Gastroesophageal sphincter (tissue), 4 donors: Measurements from ENCODE around the gene OPCML. TPM values are rescaled to one million over a fixed set of nuclear protein-coding genes. Genes with fewer than 3 reads are reported as not detected.

Experiments used
- ATAC-seq: fragments of 150-250 bp; one replicate; pipeline ENCODE4 v1.9.1; 2016; ENCODE audit warnings: mild to moderate bottlenecking, moderate library complexity
- H3K27ac ChIP-seq, 4 donors: fragments of 200-600 bp; sonication (generic) in 3 of 4; 1 replicate in 3 of 4; 2 replicates in 1 of 4; pipeline ENCODE4 v1.5.1; 2016 to 2019
- H3K27me3 ChIP-seq: fragments of 200-600 bp; sonication (generic); one replicate; pipeline ENCODE4 v1.5.1; 2019
- H3K36me3 ChIP-seq, 2 donors: fragments of 200-600 bp; sonication (generic); one replicate each; pipeline ENCODE4 v1.5.1; 2019; ENCODE audit warnings: control low read depth in 1 of 2
- H3K4me1 ChIP-seq, 3 donors: fragments of 200-600 bp; sonication (generic); 1 replicate in 2 of 3; 2 replicates in 1 of 3; pipeline ENCODE4 v1.5.1; 2016 to 2019; ENCODE audit warnings: control low read depth in 2 of 3
- H3K4me3 ChIP-seq, 2 donors: fragments of 200-600 bp; sonication (generic); one replicate each; pipeline ENCODE4 v1.5.1; 2019; ENCODE audit warnings: mild to moderate bottlenecking in 1 of 2, moderate library complexity in 1 of 2
- H3K9me3 ChIP-seq, 3 donors: fragments of 200-600 bp; sonication (generic); one replicate each; pipeline ENCODE4 v1.5.1; 2017 to 2019; ENCODE audit warnings: control low read depth in 2 of 3
- EP300 ChIP-seq: sonication (generic); formaldehyde crosslinking; IDR thresholded peaks from one replicate; pipeline ENCODE4 v1.6.1; 2017; ENCODE audit warnings: antibody characterized with exemption, mild to moderate bottlenecking
- POLR2A ChIP-seq, 2 donors: fragments of 450-650 bp; IDR thresholded peaks; one replicate each; pipeline ENCODE4 v1.6.1; 2017; ENCODE audit warnings: antibody characterized with exemption in 2 of 2, mild to moderate bottlenecking in 2 of 2, moderate library complexity in 1 of 2
- POLR2AphosphoS5 ChIP-seq: sonication (generic); formaldehyde crosslinking; IDR thresholded peaks from one replicate; pipeline ENCODE4 v1.6.1; 2017; ENCODE audit warnings: antibody characterized with exemption
- WGBS, 2 donors: methylation state at CpG; one replicate each; pipeline ENCODE4 v1.1.5; 2018; ENCODE audit warnings: low coverage in 1 of 2; 5-methylcytosine and 5-hydroxymethylcytosine counted together
- total RNA-seq, 4 donors: library from RNA; depleted of rRNA; stranded (reverse); fragments of >200 nt; gene quantifications; one replicate each; pipeline ENCODE4 v1.1.0, GENCODE V29; 2016
- TF ChIP-seq, protein P1 (sequence below), 4 experiments: fragments of 200-600 bp in 2 of 4; fragments of 450-650 bp in 2 of 4; sonication (generic) in 1 of 4; IDR thresholded peaks; one replicate each; pipeline ENCODE4 v1.5.1; 2017 to 2019; ENCODE audit warnings: antibody characterized with exemption in 4 of 4, mild to moderate bottlenecking in 2 of 4, moderate library complexity in 2 of 4

OPCML gene
- total RNA-seq, 4 donors from 2014 or later: 0.13 to 0.93 (median 0.33) TPM

DNA sequence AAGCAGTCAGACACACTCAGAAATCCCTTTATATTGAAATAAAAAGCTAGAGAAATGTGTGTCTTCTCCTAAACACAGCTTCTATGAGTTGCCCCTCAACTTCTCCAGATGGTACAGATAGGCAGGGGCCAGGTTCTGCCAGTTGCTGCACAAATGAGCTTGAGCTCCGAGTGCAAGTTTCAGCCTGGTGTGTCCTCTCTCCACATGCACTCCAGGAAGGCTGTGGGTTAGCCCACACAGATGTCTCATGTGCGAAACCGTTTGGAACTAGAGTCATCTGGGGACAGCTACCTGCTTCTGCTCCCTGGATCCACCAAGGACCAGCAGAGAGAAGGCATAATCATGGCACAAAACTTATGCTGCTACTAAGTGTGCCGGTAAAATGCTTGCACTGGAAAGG, 812.6 kb downstream of the OPCML start:
- H3K36me3 ChIP-seq: no peaks in the 10 kb centered on the region
- WGBS, 2 donors: 63% methylated on average over 3 of the region's 4 CpGs; no CpG with 5 or more reads in 1 of the 2 donors
- ATAC-seq: no peak

DNA sequence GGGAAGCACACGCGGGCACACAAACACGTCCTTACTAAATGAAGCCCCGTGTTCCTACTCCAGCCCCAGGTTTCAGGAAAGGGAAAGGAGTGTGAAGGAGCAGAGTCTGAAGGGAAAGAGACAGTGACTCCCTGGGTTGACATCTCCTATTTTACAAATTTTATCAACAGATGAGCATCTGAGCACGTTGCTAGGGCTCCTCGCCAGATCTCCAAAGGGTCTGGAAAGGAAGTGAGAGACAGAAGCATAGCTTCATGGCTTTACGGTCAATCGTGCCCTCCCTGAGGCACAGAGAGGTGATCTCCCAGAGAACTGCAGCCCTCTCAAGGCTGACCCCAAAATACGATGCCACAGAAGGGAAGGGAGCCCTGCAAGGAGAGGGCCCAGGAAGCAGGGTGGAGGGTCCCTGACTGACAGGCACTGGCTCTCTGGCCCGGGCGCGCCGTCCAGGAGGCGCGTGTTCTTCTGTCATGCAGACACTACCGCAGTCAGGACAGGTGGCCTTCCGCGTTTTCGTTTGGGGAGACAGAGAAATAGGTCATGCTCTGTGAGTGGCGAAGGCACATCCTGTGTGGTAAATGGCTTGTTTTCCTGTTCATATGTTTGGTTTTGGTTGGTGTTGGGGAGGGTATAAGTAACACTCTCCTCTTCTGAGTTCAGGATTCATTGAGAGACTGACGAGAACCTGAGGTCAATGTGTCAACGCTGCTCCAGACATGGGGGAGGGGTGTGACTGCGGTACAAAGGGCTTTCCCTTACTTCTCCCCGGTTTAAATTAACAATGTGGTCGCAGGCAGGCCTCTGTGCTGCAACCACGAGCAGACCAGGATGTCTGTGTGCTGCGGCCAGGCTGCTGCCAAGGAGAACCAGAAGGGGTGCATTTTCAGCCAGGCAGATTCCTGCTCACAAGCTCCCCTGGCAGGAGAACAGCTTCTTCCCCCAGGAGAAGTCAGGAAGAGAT, 813.3 kb downstream of the OPCML start:
- ATAC-seq: no peak
- no peak overlapping the region for H3K4me3 ChIP-seq
- WGBS, 2 donors: 68 to 93% methylated on average over 5 to 11 of the region's 27 CpGs

More for the DNA sequence above, 812.6 kb downstream of the OPCML start:
- H3K27ac ChIP-seq: no peak overlapping the region
- H3K9me3 ChIP-seq: no peaks in the 10 kb centered on the region
- TF ChIP-seq EP300 (no peak), POLR2A (IDR thresholded peaks at IDR 0.05) (no peak), POLR2AphosphoS5 (no peak)
- TF ChIP-seq, protein P1, sequence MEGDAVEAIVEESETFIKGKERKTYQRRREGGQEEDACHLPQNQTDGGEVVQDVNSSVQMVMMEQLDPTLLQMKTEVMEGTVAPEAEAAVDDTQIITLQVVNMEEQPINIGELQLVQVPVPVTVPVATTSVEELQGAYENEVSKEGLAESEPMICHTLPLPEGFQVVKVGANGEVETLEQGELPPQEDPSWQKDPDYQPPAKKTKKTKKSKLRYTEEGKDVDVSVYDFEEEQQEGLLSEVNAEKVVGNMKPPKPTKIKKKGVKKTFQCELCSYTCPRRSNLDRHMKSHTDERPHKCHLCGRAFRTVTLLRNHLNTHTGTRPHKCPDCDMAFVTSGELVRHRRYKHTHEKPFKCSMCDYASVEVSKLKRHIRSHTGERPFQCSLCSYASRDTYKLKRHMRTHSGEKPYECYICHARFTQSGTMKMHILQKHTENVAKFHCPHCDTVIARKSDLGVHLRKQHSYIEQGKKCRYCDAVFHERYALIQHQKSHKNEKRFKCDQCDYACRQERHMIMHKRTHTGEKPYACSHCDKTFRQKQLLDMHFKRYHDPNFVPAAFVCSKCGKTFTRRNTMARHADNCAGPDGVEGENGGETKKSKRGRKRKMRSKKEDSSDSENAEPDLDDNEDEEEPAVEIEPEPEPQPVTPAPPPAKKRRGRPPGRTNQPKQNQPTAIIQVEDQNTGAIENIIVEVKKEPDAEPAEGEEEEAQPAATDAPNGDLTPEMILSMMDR (IDR thresholded peaks at IDR 0.05): no peak
- H3K4me3 ChIP-seq: no peak overlapping the region
- no peaks in the 10 kb centered on the region for H3K27me3 ChIP-seq
- no peaks in the 10 kb centered on the region for H3K4me1 ChIP-seq

DNA sequence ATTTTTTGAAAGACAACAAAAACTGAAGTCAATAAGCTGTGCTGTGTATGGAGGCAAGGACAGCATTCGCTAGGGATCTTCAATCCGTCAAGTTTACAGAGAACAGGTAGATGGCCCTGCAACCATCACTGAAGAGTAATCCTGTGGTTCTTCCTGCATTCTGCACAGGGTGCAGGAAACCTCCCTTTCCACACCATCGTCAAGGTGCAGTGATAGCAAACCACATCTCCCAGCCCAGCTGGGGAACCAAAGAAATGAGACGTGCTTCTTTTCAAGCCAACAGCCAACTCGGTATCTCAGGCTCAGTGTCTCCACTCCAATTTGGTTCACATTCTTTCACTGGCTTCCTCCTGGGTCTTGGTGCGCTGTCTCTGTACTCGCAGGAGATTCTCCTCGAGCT, 814.5 kb downstream of the OPCML start:
- TF ChIP-seq POLR2A (IDR thresholded peaks at IDR 0.05) (no peak), POLR2AphosphoS5 (no peak), EP300 (no peak)
- TF ChIP-seq, protein P1 (IDR thresholded peaks at IDR 0.05): no peak
- H3K4me3 ChIP-seq: no peak overlapping the region
- H3K27me3 ChIP-seq: peaks cover 7% of the 10 kb centered on the region
- no peaks in the 10 kb centered on the region for H3K36me3 ChIP-seq
- no peaks in the 10 kb centered on the region for H3K4me1 ChIP-seq
- WGBS, 2 donors: 80% methylated on average over 1 to 8 of the region's 8 CpGs
- H3K9me3 ChIP-seq: no peaks in the 10 kb centered on the region
- ATAC-seq: no peak
- H3K27ac ChIP-seq: no peak overlapping the region

More for the DNA sequence above, 813.3 kb downstream of the OPCML start:
- Histone ChIP-seq H3K27me3 (no peaks in the 10 kb centered on the region), H3K36me3 (no peaks in the 10 kb centered on the region), H3K9me3 (no peaks in the 10 kb centered on the region), H3K27ac (no peak overlapping the region), H3K4me1 (no peaks in the 10 kb centered on the region)
- TF ChIP-seq EP300 (no peak), POLR2AphosphoS5 (no peak), POLR2A (IDR thresholded peaks at IDR 0.05) (no peak)
- TF ChIP-seq, protein P1 (IDR thresholded peaks at IDR 0.05): no peak

DNA sequence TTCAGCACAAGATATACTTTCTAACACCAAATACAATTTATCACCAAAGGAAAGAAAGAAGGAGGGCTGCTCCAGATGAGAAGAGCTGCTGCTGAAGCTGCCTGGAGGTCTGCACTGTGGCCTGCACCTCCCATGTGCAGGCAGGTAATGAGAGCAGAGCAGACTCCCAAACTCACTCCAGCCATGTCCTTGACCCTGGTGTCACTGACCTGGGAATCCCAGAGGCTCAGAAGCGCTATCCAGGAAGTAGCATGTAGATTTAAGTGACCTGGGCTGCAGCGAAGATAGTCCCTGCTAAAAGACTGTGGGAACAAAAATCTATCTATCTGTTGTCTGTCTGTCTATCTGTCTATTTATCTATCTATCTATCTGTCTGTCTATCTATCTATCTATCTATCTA, 816.3 kb downstream of the OPCML start:
- Histone ChIP-seq H3K27ac (no peak overlapping the region), H3K4me3 (no peak overlapping the region), H3K9me3 (no peaks in the 10 kb centered on the region), H3K27me3 (peaks cover 24% of the 10 kb centered on the region), H3K4me1 (no peaks in the 10 kb centered on the region), H3K36me3 (no peaks in the 10 kb centered on the region)
- 82 to 94% methylated on average over 2 of the region's 2 CpGs for WGBS, 2 donors
- no peak for TF ChIP-seq POLR2A (IDR thresholded peaks at IDR 0.05)
- TF ChIP-seq POLR2AphosphoS5: no peak
- TF ChIP-seq, protein P1 (IDR thresholded peaks at IDR 0.05): no peak
- no peak for TF ChIP-seq EP300
- no peak for ATAC-seq
